K562 treated with DMSO at 1 percent for 4 hours (cell line): ENCODE measurements around the gene ADAD1. TPM values are rescaled to one million over a fixed set of nuclear protein-coding genes. Genes with fewer than 3 reads are reported as not detected.

ENCODE experiments used
- total RNA-seq: library from RNA; unstranded; fragments of 300-600 nt; gene quantifications from 2 replicates; pipeline ENCODE4 v1.2.3, GENCODE V29; 2022; ENCODE audit not compliant: insufficient read depth

Gene ADAD1
- not detected in 2 replicates for total RNA-seq

GRCh38 chr4:122378711-122379110, at the start of gene ADAD1:
TSS of gene ADAD1 (plus strand) at chr4:122379011. CDS start at chr4:122380070, 1,059 bp downstream.

GRCh38 chr4:122456231-122457116, 77.7 kb downstream of the ADAD1 start, which contains the start of gene IL2:
TSS of gene IL2 (minus strand) at chr4:122456725. CDS start at chr4:122456440, 285 bp downstream.

Other genes with a start within 250 kb of the ADAD1 start
- gene BLTP1, start 226.7 kb upstream of the ADAD1 start, total RNA-seq: 9.1 and 11.5 TPM in 2 replicates
- gene IL2, start 77.7 kb downstream of the ADAD1 start, total RNA-seq: not detected in 2 replicates
- gene IL21, start 242.1 kb downstream of the ADAD1 start, total RNA-seq: not detected in 2 replicates